ENCODE data around the gene IFNLR1.

GRCh38 chr1:24202556-24202955 lies 15.5 kb upstream of the IFNLR1 start:
- no peak for TF ChIP-seq CTCF (IDR thresholded peaks at IDR 0.05 in 4 of 5, conservative IDR thresholded peaks at IDR 0.05 in 1 of 5)
- no peak for TF ChIP-seq POLR2A (IDR thresholded peaks at IDR 0.05)

Measured in gastrocnemius medialis (tissue), 4 donors.